SK-N-MC (cell line): ENCODE data around the gene CLASP1.

Source experiments
- EZH2 ChIP-seq: fragments of 200-600 bp; sonication (generic); IDR thresholded peaks from one replicate; pipeline ENCODE4 v1.6.1; 2017; ENCODE audit warnings: antibody characterized with exemption
- FOXP2 ChIP-seq: optimal IDR thresholded peaks from 2 replicates; pipeline ENCODE3; 2011; ENCODE audit warnings: mild to moderate bottlenecking, moderate library complexity; ENCODE audit not compliant: insufficient read depth; ENCODE audit errors: extremely low read length, control extremely low read depth
- POLR2AphosphoS5 ChIP-seq: IDR thresholded peaks from 2 replicates; pipeline ENCODE4 v1.6.1; 2012; ENCODE audit warnings: mild to moderate bottlenecking, low read depth, low read length, borderline replicate concordance

DNA sequence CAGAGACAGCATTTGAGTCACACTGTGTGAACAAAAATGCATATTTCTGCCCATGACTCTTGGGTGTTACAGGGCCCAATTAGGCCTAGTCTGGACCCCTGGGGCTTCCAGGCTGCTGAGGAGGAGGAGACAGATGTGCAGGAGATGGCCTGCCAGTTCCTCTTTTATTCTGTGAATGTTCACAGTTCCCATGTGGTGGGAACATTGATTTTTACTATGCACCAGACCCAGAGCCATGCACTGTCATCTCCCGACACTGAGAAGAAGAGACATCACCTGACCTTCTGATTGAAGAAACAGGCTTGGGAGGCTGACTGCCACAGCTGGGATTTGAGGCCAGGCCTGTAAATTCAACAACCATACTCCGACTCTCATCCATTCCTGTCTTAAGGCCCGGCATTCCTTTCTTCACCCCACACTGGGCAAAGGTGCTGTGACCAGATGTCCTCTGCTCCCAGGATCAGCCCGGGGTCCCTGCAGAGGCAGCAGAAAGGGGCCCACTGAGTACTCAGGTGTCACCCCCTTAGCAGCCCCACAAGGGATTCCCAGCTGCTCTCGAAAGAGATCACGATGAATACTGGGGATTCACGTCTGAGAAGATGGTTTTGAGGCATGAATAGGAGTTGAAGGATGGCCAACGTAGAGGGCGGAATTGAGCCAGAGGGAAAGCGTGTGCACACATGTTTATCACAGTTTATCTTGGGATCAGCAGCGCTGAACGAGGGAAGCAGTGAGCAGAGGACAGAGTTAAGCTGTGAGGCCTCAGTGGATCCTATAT lies 360.6 kb downstream of the CLASP1 start:
- TF ChIP-seq POLR2AphosphoS5 (no peak), EZH2 (no peak), FOXP2 (no peak)
